Measurements from ENCODE around the gene SLC39A10. TPM values are rescaled to one million over a fixed set of nuclear protein-coding genes. Genes with fewer than 3 reads are reported as not detected.
A peak's percentile ranks its signal among the peaks of the same experiment; 100 is the strongest.

The SLC39A10 gene
- total RNA-seq, 4 donors from 2014 or later = 4.9 to 34.4 (median 12.4) TPM

DNA sequence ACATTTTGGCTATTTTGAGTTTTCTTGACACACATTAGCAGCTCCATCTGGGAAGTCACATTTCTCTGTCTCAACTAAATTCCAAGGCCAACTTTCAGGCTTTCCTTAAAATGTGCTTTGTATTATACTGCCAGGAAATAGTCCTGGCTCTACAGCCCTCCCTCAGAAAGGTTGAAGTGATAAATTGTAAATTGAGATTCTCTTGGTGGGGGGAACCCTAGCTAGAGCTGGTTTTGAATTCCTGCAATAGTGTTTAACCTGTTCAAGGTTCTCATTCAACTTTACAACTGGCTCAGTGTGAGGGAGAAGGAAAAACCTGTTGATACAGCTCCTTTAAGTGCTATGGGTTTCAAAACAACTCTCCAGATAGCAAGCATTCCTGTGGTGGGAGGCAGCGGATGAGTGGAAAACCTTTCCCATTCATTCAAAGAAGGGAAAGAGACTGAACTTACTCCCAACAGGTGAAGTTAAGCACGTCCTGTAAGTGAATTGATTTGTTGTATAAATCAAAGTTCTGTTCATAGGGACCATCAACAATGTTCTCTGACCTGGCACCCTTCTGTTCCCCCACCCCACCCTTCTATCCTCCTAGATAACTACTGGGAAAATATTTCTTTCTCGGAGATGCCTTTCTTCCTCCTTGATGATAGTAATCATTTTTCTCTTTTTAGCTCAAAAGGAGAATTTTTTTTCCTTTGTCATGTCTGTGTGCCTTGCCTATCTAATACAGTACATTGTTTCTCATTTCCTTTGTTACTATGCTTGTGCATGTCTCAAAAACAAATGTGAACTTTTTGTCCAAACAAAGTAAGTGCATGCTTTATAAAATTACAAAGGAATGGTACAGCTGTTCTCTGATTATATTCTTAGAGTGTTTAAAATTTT is 44.2 kb upstream of the SLC39A10 start:
- in situ Hi-C loops (cut with MboI; ENCODE audit: low pct_ligation_motif_present in 1 of 4, low pct_unique_long_range_greater_than_20kb in 1 of 4, low sequenced_read_pairs in 3 of 4) (no loop called here), intact Hi-C loops (cut with DNase I; ENCODE audit: low total_unique reads) (no loop called here)
- no peak for DNase-seq
- H3K27ac ChIP-seq = no peak overlapping the region
- H3K4me1 ChIP-seq = peaks cover 0 to 8% (median 4%) of the 10 kb centered on the region in 4 donors
- H3K4me3 ChIP-seq = no peak overlapping the region
- no peaks in the 10 kb centered on the region for H3K36me3 ChIP-seq
- no peaks in the 10 kb centered on the region for H3K9me3 ChIP-seq
- H3K27me3 ChIP-seq = no peaks in the 10 kb centered on the region
- TF ChIP-seq, protein P1, sequence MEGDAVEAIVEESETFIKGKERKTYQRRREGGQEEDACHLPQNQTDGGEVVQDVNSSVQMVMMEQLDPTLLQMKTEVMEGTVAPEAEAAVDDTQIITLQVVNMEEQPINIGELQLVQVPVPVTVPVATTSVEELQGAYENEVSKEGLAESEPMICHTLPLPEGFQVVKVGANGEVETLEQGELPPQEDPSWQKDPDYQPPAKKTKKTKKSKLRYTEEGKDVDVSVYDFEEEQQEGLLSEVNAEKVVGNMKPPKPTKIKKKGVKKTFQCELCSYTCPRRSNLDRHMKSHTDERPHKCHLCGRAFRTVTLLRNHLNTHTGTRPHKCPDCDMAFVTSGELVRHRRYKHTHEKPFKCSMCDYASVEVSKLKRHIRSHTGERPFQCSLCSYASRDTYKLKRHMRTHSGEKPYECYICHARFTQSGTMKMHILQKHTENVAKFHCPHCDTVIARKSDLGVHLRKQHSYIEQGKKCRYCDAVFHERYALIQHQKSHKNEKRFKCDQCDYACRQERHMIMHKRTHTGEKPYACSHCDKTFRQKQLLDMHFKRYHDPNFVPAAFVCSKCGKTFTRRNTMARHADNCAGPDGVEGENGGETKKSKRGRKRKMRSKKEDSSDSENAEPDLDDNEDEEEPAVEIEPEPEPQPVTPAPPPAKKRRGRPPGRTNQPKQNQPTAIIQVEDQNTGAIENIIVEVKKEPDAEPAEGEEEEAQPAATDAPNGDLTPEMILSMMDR (IDR thresholded peaks at IDR 0.05) = no peak
- no peak for TF ChIP-seq POLR2AphosphoS5 (IDR thresholded peaks at IDR 0.05)
- TF ChIP-seq POLR2A (IDR thresholded peaks at IDR 0.05) = no peak
- TF ChIP-seq EP300 (IDR thresholded peaks at IDR 0.05; ENCODE audit: low read depth) = no peak
- WGBS, 2 donors (ENCODE audit: low coverage in 1 of 2) = 40 to 41% methylated on average over 2 to 3 of the region's 3 CpGs

DNA sequence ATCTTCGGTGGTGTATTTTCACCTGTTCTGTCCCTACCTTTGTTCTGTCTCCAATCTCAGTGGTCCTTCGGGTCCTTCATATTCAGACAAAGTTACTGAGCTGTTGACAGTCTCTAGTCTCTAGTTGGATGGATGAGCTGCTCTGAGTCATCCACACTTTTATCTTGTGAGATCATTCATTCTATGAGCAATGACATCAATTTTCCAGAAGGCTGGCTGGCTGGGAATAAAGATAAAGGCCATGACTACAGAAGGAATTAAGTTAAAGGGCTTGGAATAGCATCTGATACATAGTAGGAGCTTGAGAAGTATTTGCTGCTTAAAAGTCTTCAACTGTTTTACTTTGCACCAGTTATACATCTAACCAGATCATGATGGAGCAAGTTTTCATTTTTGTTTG is 43.1 kb upstream of the SLC39A10 start:
- in situ Hi-C loops (cut with MboI; ENCODE audit: low pct_ligation_motif_present in 1 of 4, low pct_unique_long_range_greater_than_20kb in 1 of 4, low sequenced_read_pairs in 3 of 4) (no loop called here), intact Hi-C loops (cut with DNase I; ENCODE audit: low total_unique reads) (no loop called here)
- WGBS, 2 donors (ENCODE audit: low coverage in 1 of 2) = 69 to 100% methylated on average over 1 to 2 of the region's 2 CpGs
- DNase-seq = no peak
- peaks cover 0 to 8% (median 4%) of the 10 kb centered on the region in 4 donors for H3K4me1 ChIP-seq
- H3K9me3 ChIP-seq = no peaks in the 10 kb centered on the region
- no peaks in the 10 kb centered on the region for H3K27me3 ChIP-seq
- peak overlapping the region in 1 of 4 donors; percentile 13 for H3K27ac ChIP-seq
- TF ChIP-seq, protein P1 (IDR thresholded peaks at IDR 0.05) = no peak
- no peak for TF ChIP-seq POLR2A (IDR thresholded peaks at IDR 0.05)
- TF ChIP-seq POLR2AphosphoS5 (IDR thresholded peaks at IDR 0.05) = no peak
- no peak for TF ChIP-seq EP300 (IDR thresholded peaks at IDR 0.05; ENCODE audit: low read depth)
- no peak overlapping the region for H3K4me3 ChIP-seq
- no peaks in the 10 kb centered on the region for H3K36me3 ChIP-seq

DNA sequence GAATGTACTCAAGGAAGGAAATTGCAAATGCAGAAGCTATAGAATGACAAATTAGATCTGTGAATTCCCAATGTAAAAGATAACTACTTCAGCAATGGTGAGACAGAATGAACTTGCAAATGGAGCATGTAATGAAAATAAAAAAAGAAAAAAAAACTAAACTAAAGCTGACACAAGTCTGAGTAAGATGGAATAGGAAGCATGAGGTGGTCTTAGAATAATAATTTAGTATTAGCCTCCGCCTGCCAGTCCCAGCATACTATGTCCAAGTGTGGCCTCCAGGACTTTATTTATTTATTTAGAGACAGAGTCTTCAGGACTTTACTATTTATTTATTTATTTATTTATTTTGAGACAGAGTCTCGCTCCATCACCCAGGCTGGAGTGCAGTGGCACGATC is 37.4 kb upstream of the SLC39A10 start:
- Histone ChIP-seq H3K27me3 (no peaks in the 10 kb centered on the region), H3K4me1 (no peaks in the 10 kb centered on the region), H3K36me3 (no peaks in the 10 kb centered on the region), H3K4me3 (no peak overlapping the region), H3K9me3 (no peaks in the 10 kb centered on the region), H3K27ac (no peak overlapping the region)
- DNase-seq = no peak
- intact Hi-C loops (cut with DNase I; ENCODE audit: low total_unique reads) (no loop called here), in situ Hi-C loops (cut with MboI; ENCODE audit: low pct_ligation_motif_present in 1 of 4, low pct_unique_long_range_greater_than_20kb in 1 of 4, low sequenced_read_pairs in 3 of 4) (no loop called here)
- TF ChIP-seq EP300 (IDR thresholded peaks at IDR 0.05; ENCODE audit: low read depth) (no peak), POLR2AphosphoS5 (IDR thresholded peaks at IDR 0.05) (no peak)
- TF ChIP-seq, protein P1 (IDR thresholded peaks at IDR 0.05) = no peak
- 97 to 100% methylated on average over 3 of the region's 3 CpGs for WGBS, 2 donors (ENCODE audit: low coverage in 1 of 2)

DNA sequence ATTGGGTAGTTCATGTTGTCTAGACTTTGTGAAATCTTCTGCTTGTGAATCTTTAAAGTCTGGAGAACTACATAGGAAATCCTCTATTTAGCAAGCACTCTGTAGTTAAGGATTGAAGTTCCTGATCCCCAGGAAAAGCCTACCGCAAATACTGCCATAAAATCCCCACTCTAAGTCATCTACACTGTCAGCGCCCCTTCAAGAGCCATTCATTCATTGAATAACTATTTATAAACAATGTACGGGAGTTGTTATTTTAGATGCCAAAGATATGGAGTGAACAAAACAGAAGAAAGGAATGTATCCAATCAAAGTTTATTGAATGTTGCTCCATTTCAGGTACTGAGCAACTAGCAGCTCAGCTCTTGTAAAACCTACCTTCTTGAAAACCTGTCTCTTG is 36.5 kb upstream of the SLC39A10 start:
- no peak overlapping the region for H3K4me3 ChIP-seq
- intact Hi-C loops (cut with DNase I; ENCODE audit: low total_unique reads) (no loop called here), in situ Hi-C loops (cut with MboI; ENCODE audit: low pct_ligation_motif_present in 1 of 4, low pct_unique_long_range_greater_than_20kb in 1 of 4, low sequenced_read_pairs in 3 of 4) (no loop called here)
- no peaks in the 10 kb centered on the region for H3K27me3 ChIP-seq
- no peaks in the 10 kb centered on the region for H3K36me3 ChIP-seq
- H3K4me1 ChIP-seq = no peaks in the 10 kb centered on the region
- H3K9me3 ChIP-seq = no peaks in the 10 kb centered on the region
- TF ChIP-seq, protein P1 (IDR thresholded peaks at IDR 0.05) = no peak
- TF ChIP-seq EP300 (IDR thresholded peaks at IDR 0.05; ENCODE audit: low read depth) = no peak
- TF ChIP-seq POLR2AphosphoS5 (IDR thresholded peaks at IDR 0.05) = no peak
- TF ChIP-seq POLR2A (IDR thresholded peaks at IDR 0.05) = no peak
- no peak overlapping the region for H3K27ac ChIP-seq
- no peak for DNase-seq
- 76 to 83% methylated on average over 2 to 3 of the region's 3 CpGs for WGBS, 2 donors (ENCODE audit: low coverage in 1 of 2)
